SH-SY5Y (cell line): ENCODE data around the gene CMC1.

Experiments
- GATA2 ChIP-seq: IDR thresholded peaks from 2 replicates; pipeline ENCODE4 v1.6.1; 2011; ENCODE audit warnings: mild to moderate bottlenecking, low read depth, low read length
- GATA3 ChIP-seq: IDR thresholded peaks from 2 replicates; pipeline ENCODE4 v1.6.1; 2011; ENCODE audit warnings: low read depth, mild to moderate bottlenecking, low read length, moderate library complexity

- TF ChIP-seq GATA2 (no peak), GATA3 (no peak)
Measured at GRCh38 chr3:28290863-28291300, 49.5 kb downstream of the CMC1 start.
